MCF 10A (cell line): ENCODE data around the gene OR2T8. TPM values are rescaled to one million over a fixed set of nuclear protein-coding genes. Genes with fewer than 3 reads are reported as not detected.

Experiments used
- BruUV-seq: library from RNA; stranded (reverse); fragments of 400-500 nt; replicated peaks from 2 replicates; lab custom pipeline; 2021; lab: Mats Ljungman, UMichigan
- CTCF ChIA-PET: fragments of 300-600 bp; sonication (Branson Sonifier 250); formaldehyde crosslinking; extraction: SDS; loops from one replicate; lab custom pipeline; 2021; ENCODE audit warnings: antibody characterized with exemption, inconsistent platforms; lab: Yijun Ruan, JAX
- POLR2A ChIA-PET: fragments of 300-600, 350-650 bp; sonication (Branson Sonifier 250); formaldehyde crosslinking; extraction: SDS; loops from one replicate; lab custom pipeline; 2020; ENCODE audit warnings: antibody characterized with exemption, inconsistent platforms; lab: Yijun Ruan, JAX
- DNase-seq: peaks from one replicate; pipeline ENCODE4 v3.0.0-alpha.2; 2018; ENCODE audit not compliant: unreplicated experiment
- H3K27ac Mint-ChIP-seq: one replicate; pipeline ENCODE4 v1.8.0; 2022; ENCODE audit warnings: mild to moderate bottlenecking, low read depth, mixed read lengths; ENCODE audit not compliant: unreplicated experiment
- H3K27me3 Mint-ChIP-seq: one replicate; pipeline ENCODE4 v1.8.0; 2022; ENCODE audit warnings: mixed read lengths; ENCODE audit not compliant: insufficient read depth, unreplicated experiment
- H3K36me3 Mint-ChIP-seq: one replicate; pipeline ENCODE4 v1.8.0; 2022; ENCODE audit warnings: mild to moderate bottlenecking, moderate library complexity, mixed read lengths; ENCODE audit not compliant: insufficient read depth, unreplicated experiment
- H3K4me1 Mint-ChIP-seq: one replicate; pipeline ENCODE4 v1.8.0; 2022; ENCODE audit warnings: mixed read lengths; ENCODE audit not compliant: insufficient read depth, unreplicated experiment
- H3K4me3 Mint-ChIP-seq: one replicate; pipeline ENCODE4 v1.8.0; 2022; ENCODE audit warnings: mild to moderate bottlenecking, moderate library complexity, mixed read lengths; ENCODE audit not compliant: unreplicated experiment
- H3K9me3 Mint-ChIP-seq: one replicate; pipeline ENCODE4 v1.8.0; 2022; ENCODE audit warnings: mixed read lengths; ENCODE audit not compliant: unreplicated experiment
- CTCF ChIP-seq: fragments of 200-600 bp; IDR thresholded peaks from one replicate; pipeline ENCODE4 v1.8.0; 2022; ENCODE audit warnings: antibody characterized with exemption, mild to moderate bottlenecking; ENCODE audit not compliant: unreplicated experiment
- intact Hi-C: fragments of 100-400 bp; cut with micrococcal nuclease; formaldehyde crosslinking; loops from 2 replicates; pipeline ENCODE4 v1.14.1; 2022
- total RNA-seq: library from RNA; stranded (reverse); gene quantifications from 2 replicates; pipeline ENCODE4 v1.2.3, GENCODE V29; 2022

Gene OR2T8
- total RNA-seq, 1 experiment from 2014 or later, result not detected

DNA sequence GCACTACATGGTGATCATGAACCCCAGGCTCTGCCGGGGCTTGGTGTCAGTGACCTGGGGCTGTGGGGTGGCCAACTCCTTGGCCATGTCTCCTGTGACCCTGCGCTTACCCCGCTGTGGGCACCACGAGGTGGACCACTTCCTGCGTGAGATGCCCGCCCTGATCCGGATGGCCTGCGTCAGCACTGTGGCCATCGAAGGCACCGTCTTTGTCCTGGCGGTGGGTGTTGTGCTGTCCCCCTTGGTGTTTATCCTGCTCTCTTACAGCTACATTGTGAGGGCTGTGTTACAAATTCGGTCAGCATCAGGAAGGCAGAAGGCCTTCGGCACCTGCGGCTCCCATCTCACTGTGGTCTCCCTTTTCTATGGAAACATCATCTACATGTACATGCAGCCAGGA lies 24.1 kb upstream of the OR2T8 start:
- intact Hi-C loops, result no loop called here
- DNase-seq, result no peak
- ChIA-PET POLR2A (interaction anchor here (0.7 to 2.3 kb wide), 3 partner anchors 8 to 566 kb away, joined by 3 to 10 read pairs (median 5); no protein-coding TSS in a partner anchor), CTCF (interaction anchor here (0.6 to 2.1 kb wide), 5 partner anchors 9 to 242 kb away, joined by 3 to 5 read pairs (median 3); no protein-coding TSS in a partner anchor)
- Mint-ChIP-seq H3K4me1 (no peaks in the 10 kb centered on the region), H3K27me3 (no peaks in the 10 kb centered on the region), H3K27ac (no peak overlapping the region), H3K36me3 (no peaks in the 10 kb centered on the region), H3K9me3 (no peaks in the 10 kb centered on the region), H3K4me3 (no peak overlapping the region)
- BruUV-seq, result no TSS peak
- TF ChIP-seq CTCF, result no peak

- Mint-ChIP-seq H3K9me3 (peaks cover 13% of the 10 kb centered on the region), H3K27me3 (no peaks in the 10 kb centered on the region), H3K4me3 (no peak overlapping the region), H3K27ac (peak overlapping the region; percentile 2), H3K4me1 (peaks cover 20% of the 10 kb centered on the region), H3K36me3 (no peaks in the 10 kb centered on the region)
- no peak for DNase-seq
- no peak for TF ChIP-seq CTCF
- intact Hi-C loops, result no loop called here
- BruUV-seq, result no TSS peak
- POLR2A ChIA-PET, result no interaction called here
- CTCF ChIA-PET, result no interaction called here
Observed at GRCh38 chr1:247904122-247904521, 15.9 kb upstream of the OR2T8 start.

DNA sequence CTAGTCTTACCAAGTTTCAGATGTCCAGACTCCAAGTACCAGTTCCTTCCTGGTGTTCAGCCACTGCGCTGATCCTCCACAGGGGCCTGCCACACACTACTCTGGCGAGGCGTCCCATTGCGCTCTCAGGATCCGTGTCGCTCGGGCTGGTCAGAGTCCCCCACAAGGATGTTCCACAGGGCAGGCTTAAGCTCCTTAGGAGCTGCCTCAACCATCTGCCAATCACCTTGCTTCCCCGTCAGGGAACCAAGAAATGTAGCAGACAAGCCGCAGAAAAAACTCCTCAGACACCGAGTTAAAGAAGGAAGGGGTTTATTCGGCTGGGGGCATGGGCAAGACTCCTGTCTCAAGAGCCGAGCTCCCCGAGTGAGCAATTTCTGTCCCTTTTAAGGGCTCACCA lies 14.9 kb upstream of the OR2T8 start:
- peaks cover 20% of the 10 kb centered on the region for H3K4me1 Mint-ChIP-seq
- ChIA-PET POLR2A (no interaction called here), CTCF (no interaction called here)
- H3K36me3 Mint-ChIP-seq, result no peaks in the 10 kb centered on the region
- peaks cover 14% of the 10 kb centered on the region for H3K9me3 Mint-ChIP-seq
- H3K27ac Mint-ChIP-seq, result no peak overlapping the region
- no peaks in the 10 kb centered on the region for H3K27me3 Mint-ChIP-seq
- no peak for TF ChIP-seq CTCF
- BruUV-seq, result no TSS peak
- intact Hi-C loops, result no loop called here
- H3K4me3 Mint-ChIP-seq, result no peak overlapping the region
- no peak for DNase-seq

- Mint-ChIP-seq H3K27ac (peak overlapping the region; percentile 99), H3K36me3 (no peaks in the 10 kb centered on the region), H3K4me3 (peak overlapping the region; percentile 79), H3K27me3 (no peaks in the 10 kb centered on the region), H3K9me3 (peaks cover 14% of the 10 kb centered on the region), H3K4me1 (peaks cover 20% of the 10 kb centered on the region)
- no peak for DNase-seq
- CTCF ChIA-PET, result interaction anchor here (1.0 to 1.6 kb wide), 2 partner anchors 10 to 347 kb away, joined by 3 to 5 read pairs; partner anchors contain the start of gene OR2W3
- POLR2A ChIA-PET, result interaction anchor here (0.6 to 1.2 kb wide), 4 partner anchors 11 to 339 kb away, joined by 3 read pairs; no protein-coding TSS in a partner anchor
- BruUV-seq, result no TSS peak
- TF ChIP-seq CTCF, result no peak
- intact Hi-C loops, result loop anchor here (1.0 to 2.0 kb wide), 2 partner anchors 159 to 225 kb away; no protein-coding TSS in a partner anchor
Observed at GRCh38 chr1:247905910-247906503, 14.0 kb upstream of the OR2T8 start.
